ENCODE results near the gene RFX8. TPM values are rescaled to one million over a fixed set of nuclear protein-coding genes. Genes with fewer than 3 reads are reported as not detected.
A peak's percentile ranks its signal among the peaks of the same experiment; 100 is the strongest.

Gene RFX8
- total and polyA plus RNA-seq, 2 of the 13 experiments (the other 11 are each of a cell fraction or from before 2014, with no cell fraction given): not detected

GRCh38 chr2:101516823-101517690 lies 42.1 kb upstream of the RFX8 start (continued):
- TF ChIP-seq ZBTB38 (CRISPR knock-in tag; IDR thresholded peaks at IDR 0.05): 0 out of 2 replicates have a peak, but pooled peaks have one; percentile 34
- TF ChIP-seq ZNF720 (CRISPR knock-in tag; IDR thresholded peaks at IDR 0.05): 0 out of 2 replicates have a peak, but pooled peaks have one; percentile 16
- 0 out of 2 replicates have a peak, but pooled peaks have one; percentile 27 for TF ChIP-seq ZNF761 (CRISPR knock-in tag; conservative IDR thresholded peaks at IDR 0.05)
- TF ChIP-seq MTF2 (CRISPR knock-in tag; IDR thresholded peaks at IDR 0.05; ENCODE audit: borderline replicate concordance): no peak
- TF ChIP-seq FOXO1 (CRISPR knock-in tag; IDR thresholded peaks at IDR 0.05): 0 out of 2 replicates have a peak, but pooled peaks have one; percentile 13
- TF ChIP-seq MIXL1 (CRISPR knock-in tag; IDR thresholded peaks at IDR 0.05): 0 out of 2 replicates have a peak, but pooled peaks have one; percentile 14
- peak; percentile 25 to 28; a peak in 1 of 4 replicates for TF ChIP-seq MAFK (conservative IDR thresholded peaks at IDR 0.05 in 1 of 2, IDR thresholded peaks at IDR 0.05 in 1 of 2; ENCODE audit: low read length in 2 of 2)
- TF ChIP-seq ZMYM3 (CRISPR knock-in tag; IDR thresholded peaks at IDR 0.05): peak; percentile 43; the same call in 1 of the 2 replicates
- no peak for TF ChIP-seq GLMP (CRISPR knock-in tag; IDR thresholded peaks at IDR 0.05; ENCODE audit: borderline replicate concordance)
- 0 out of 2 replicates have a peak, but pooled peaks have one; percentile 32 for TF ChIP-seq ZNF230 (CRISPR knock-in tag; IDR thresholded peaks at IDR 0.05)
- TF ChIP-seq TFDP2 (CRISPR knock-in tag; IDR thresholded peaks at IDR 0.05): no peak
- TF ChIP-seq KAT8 (CRISPR knock-in tag; IDR thresholded peaks at IDR 0.05): 0 out of 2 replicates have a peak, but pooled peaks have one; percentile 37
- 0 out of 2 replicates have a peak, but pooled peaks have one; percentile 41 for TF ChIP-seq ZNF614 (CRISPR knock-in tag; IDR thresholded peaks at IDR 0.05; ENCODE audit: borderline replicate concordance)
- peak; percentile 100 for TF ChIP-seq ZNF12 (CRISPR knock-in tag; IDR thresholded peaks at IDR 0.05)
- TF ChIP-seq MED8 (CRISPR knock-in tag; IDR thresholded peaks at IDR 0.05; ENCODE audit: insufficient replicate concordance): peak; percentile 27
- no peak for TF ChIP-seq ZNF552 (CRISPR knock-in tag; IDR thresholded peaks at IDR 0.05; ENCODE audit: borderline replicate concordance)
- peak; percentile 57; the same call in 1 of the 2 replicates for TF ChIP-seq ZSCAN21 (CRISPR knock-in tag; IDR thresholded peaks at IDR 0.05; ENCODE audit: borderline replicate concordance)
